ENCODE results near the gene CDKN2B.
"Not testable (repeated sequence)": the region's sequence is repeated elsewhere in the genome, so short reads cannot be mapped to it uniquely, and the experiment has no call there.

CDKN2B gene

DNA sequence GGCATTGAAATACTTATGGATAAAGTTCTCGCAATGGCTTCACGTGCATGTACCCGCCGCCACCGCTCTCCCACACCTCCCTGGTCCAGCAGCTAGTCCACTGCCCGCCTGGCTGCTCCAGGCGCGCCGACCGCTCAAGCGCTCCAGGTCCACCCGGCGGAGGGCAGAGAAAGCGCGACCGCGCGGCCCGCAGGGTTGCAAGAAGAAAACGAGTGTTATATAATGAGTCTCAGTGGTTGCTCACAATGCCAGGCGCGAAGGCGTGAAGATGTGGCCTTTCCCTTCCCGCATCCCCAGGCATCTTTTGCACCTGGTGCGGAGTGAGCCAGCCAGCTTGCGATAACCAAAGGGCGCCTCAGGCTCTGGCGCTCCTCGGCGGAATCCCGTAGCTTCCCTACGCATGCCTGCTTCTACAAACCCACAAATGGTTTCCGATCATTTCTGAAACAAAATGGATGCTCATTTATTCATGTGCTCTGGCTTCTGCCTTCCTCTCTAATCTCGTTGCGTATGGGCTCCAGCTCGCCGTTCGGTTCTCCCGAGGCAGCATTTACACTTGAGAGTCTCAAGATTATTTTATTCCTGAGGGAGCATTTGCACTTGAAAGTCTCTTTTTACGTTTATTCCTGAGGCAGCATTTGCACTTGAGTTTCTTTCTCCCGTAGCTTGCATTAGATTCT is 40.6 kb downstream of the CDKN2B start:
- DNase-seq (ENCODE audit: low read depth): no peak

DNA sequence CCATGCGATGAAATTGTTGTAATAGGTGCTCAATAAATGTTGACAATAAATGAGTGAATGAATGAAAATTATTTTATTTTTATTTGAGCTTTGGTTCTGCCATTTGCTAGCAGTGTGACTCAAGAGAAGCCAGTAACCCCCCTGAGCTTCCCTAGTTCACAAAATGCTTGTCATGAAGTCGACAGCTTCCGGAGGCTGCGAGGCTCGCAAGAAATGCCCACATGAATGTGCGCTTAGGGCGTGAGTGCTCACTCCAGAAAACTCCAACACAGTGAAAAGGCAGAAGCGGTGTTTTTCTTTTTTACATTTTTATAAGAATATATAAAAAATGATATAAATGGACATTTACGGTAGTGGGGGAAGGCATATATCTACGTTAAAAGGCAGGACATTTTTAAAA is 41.4 kb downstream of the CDKN2B start:
- DNase-seq (ENCODE audit: low read depth): no peak

DNA sequence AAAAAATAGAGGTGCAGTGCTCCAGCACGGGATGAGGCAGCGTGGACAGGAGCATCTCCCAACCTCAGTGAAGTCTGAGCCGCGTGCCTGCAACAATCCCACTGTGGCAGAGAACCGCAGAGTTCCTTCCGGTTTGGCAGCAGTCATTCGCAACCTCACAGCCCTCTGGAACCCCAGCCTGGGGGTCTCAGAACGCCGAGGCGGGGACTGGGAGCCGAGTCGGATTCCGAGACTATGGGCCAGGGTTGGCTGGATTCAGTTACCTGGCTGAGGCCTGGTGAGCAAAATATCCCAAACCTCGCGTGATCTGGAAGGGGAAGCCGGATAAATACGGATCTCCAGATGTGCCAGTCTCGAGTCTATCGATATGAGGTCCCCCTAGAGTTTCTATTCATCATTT is 41.9 kb downstream of the CDKN2B start:
- no peak for DNase-seq (ENCODE audit: low read depth)

DNA sequence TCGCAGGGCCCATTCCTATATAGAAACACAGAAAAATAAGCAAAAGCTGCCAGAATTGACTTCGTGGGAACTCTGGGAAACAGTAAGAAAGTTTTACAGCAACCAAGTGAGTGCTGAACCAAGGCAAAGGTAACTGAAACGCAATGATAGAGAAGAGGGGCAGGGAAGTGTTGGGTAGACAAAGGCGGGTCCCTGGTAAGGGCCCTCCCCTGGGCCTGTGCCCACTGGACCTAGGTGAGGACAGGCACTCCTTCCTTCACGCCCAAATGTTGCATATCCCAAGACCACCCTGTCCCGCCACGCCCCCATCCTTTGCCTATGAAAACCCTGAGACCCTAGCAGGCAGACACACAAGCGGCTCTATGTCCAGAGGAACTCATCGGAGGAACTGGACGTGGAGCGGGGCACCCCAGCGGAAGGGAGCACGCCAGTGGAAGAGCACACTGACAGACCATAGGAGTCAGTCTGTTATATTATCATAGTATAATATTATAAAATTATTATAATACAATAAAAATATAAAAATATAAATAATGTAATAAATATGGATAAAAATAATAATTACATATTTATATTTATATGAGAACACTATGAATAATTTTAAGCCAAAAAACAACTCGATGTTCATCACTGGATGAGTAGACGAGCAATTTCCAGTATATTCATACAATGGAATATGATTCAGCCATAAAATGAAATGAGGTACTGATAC is 42.8 kb downstream of the CDKN2B start:
- no peak for DNase-seq (ENCODE audit: low read depth)

DNA sequence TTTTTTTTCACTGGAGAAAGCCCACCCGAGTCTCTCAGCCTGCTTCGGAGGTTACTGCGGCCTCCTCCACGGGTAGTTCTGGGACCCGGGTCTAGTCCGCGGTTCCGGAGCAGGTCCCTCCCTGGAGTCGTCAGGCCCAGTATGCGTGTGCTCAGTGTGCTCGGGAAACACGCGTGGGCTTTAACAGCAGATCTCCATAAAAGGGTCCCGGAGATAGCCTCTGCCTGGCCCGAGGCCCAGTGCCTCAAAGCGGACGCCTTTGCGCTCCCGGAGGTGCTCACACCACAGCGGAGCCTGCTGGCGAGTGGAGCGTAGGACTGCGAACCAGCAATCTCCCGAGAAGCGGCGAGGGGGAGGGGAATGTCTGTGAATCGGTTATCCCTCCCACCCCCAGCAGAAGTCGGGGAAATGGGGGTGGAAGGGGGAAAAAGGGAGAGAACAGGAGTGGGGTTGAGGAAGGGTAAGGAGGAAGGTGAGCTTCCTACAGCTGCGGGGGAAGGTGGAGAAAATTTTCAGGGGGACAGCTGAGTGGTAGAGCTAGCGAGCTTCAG is 43.6 kb downstream of the CDKN2B start:
- DNase-seq (ENCODE audit: low read depth): no peak

DNA sequence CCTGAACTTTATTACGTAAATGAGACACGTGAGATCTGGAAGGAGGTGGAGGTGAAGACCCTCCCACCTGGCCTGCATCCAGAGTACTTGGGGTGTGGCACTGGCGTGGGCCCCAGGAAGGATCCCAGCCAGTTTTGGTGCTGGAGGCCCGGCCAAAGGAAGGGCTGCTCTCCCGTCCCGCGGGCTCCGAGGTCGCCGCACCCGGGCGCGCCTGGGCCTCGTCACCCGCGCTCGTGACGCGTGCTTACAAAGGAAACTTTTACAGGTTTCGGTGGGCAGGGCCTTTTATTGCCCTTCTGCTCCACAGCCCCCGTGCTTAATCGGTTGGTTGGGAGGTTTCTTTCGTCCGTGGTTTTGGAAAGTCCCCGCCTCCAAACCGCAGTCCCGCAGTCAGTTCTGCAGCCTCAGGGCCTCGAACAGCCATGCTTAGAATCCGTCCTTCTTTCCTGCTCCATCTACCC is 44.1 kb downstream of the CDKN2B start:
- no peak for DNase-seq (ENCODE audit: low read depth)

DNA sequence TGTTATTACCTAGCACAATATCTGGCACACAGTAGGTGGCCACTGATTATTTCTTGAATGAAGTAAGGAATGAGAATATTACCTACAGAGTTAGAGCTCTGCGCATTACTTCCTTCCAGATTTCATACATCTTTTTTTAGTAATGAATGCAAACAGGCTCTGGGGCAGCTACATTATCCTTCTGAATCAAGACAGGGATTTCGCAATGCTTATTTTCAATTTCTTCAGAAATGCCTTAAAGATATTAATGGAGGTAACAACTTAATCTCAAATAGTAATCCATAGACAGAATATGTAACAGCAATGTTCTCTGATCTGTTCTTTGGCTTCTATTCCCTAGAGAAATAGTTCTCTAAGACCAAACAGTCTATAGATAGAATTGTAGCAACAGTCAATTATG is 47.5 kb downstream of the CDKN2B start:
- DNase-seq (ENCODE audit: low read depth): no peak

DNA sequence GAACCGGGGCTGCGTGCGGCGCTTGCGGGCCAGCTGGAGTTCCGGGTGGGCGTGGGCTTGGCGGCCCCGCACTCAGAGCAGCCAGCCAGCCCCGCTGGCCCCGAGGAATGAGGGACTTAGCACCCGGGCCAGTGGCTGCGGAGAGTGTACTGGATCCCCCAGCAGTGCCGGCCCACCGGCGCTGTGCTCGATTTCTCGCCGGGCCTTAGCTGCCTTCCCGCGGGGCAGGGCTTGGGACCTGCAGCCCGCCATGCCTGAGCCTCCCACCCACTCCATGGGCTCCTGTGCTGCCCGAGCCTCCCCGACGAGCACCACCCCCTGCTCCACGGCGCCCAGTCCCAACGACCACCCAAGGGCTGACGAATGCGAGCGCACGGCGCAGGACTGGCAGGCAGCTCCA is 49.8 kb downstream of the CDKN2B start:
- not testable (repeated sequence) for DNase-seq (ENCODE audit: low read depth)

DNA sequence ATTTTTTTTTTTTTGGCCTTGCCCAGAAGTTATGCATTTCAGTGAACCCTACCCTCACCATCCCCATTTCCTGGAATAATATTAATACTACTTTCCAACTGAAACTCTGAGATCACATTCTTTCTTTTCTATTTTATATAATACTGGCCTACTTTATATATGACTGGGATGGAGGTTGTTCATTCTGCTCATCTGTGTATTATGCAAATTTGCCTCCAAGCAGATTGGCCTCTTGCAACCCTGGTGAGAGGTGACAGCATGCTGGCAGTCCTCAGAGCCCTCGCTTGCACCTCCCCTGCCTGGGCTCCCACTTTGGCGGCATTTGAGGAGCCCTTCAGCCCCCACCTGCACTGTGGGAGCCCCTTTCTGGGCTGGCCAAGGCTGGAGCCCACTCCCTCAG is 50.3 kb downstream of the CDKN2B start:
- DNase-seq (ENCODE audit: low read depth): no peak

All from activated gamma-delta T cell treated with anti-CD3 and anti-CD28 coated beads, Interleukin-2, amount 50 U/mL, for 16 hours (primary cell).